ENCODE results near the gene SMYD3. TPM values are rescaled to one million over a fixed set of nuclear protein-coding genes. Genes with fewer than 3 reads are reported as not detected.

SMYD3 gene
- total RNA-seq, 2 donors from 2014 or later: 15.8 to 21.8 TPM

GRCh38 chr1:246518456-246519205 lies 11.6 kb upstream of the SMYD3 start:
- DNase-seq (no peak), ATAC-seq (no peak)
- intact Hi-C loops (cut with DNase I, micrococcal nuclease): loop anchor here in 1 of 2 donors (10.0 kb wide), 1 partner anchor 176 kb away; no protein-coding TSS in a partner anchor

- intact Hi-C loops (cut with DNase I, micrococcal nuclease): loop anchor here in 1 of 2 donors (10.0 kb wide), 1 partner anchor 177 kb away; no protein-coding TSS in a partner anchor
- ATAC-seq (no peak), DNase-seq (no peak)
Observed at GRCh38 chr1:246517391-246517790, 10.3 kb upstream of the SMYD3 start.

GRCh38 chr1:246516126-246516525 lies 9.0 kb upstream of the SMYD3 start:
- DNase-seq (no peak), ATAC-seq (no peak)
- intact Hi-C loops (cut with DNase I, micrococcal nuclease): loop anchor here in 1 of 2 donors (10.0 kb wide), 1 partner anchor 179 kb away; no protein-coding TSS in a partner anchor

GRCh38 chr1:246515390-246516005 lies 8.4 kb upstream of the SMYD3 start:
- no peak for DNase-seq
- ATAC-seq: no peak
- intact Hi-C loops (cut with DNase I, micrococcal nuclease): loop anchor here in 1 of 2 donors (10.0 kb wide), 1 partner anchor 179 kb away; no protein-coding TSS in a partner anchor

GRCh38 chr1:246513619-246514343 lies 6.7 kb upstream of the SMYD3 start:
- no peak for DNase-seq
- intact Hi-C loops (cut with DNase I, micrococcal nuclease): loop anchor here in 1 of 2 donors (10.0 kb wide), 1 partner anchor 181 kb away; no protein-coding TSS in a partner anchor
- no peak for ATAC-seq

GRCh38 chr1:246513041-246513440 lies 6.0 kb upstream of the SMYD3 start:
- ATAC-seq (no peak), DNase-seq (no peak)
- intact Hi-C loops (cut with DNase I, micrococcal nuclease): loop anchor here in 1 of 2 donors (10.0 kb wide), 1 partner anchor 182 kb away; no protein-coding TSS in a partner anchor

GRCh38 chr1:246512635-246513034 lies 5.6 kb upstream of the SMYD3 start:
- intact Hi-C loops (cut with DNase I, micrococcal nuclease): loop anchor here in 1 of 2 donors (10.0 kb wide), 1 partner anchor 182 kb away; no protein-coding TSS in a partner anchor
- DNase-seq (no peak), ATAC-seq (no peak)

- ATAC-seq (no peak), DNase-seq (no peak)
- intact Hi-C loops (cut with DNase I, micrococcal nuclease): loop anchor here in 1 of 2 donors (10.0 kb wide), 1 partner anchor 183 kb away; no protein-coding TSS in a partner anchor
Observed at GRCh38 chr1:246512230-246512629, 5.2 kb upstream of the SMYD3 start.

GRCh38 chr1:246511203-246511602 lies 4.1 kb upstream of the SMYD3 start:
- no peak for ATAC-seq
- intact Hi-C loops (cut with DNase I, micrococcal nuclease): loop anchor here in 1 of 2 donors (10.0 kb wide), 1 partner anchor 184 kb away; no protein-coding TSS in a partner anchor
- no peak for DNase-seq

- no peak for DNase-seq
- no peak for ATAC-seq
- intact Hi-C loops (cut with DNase I, micrococcal nuclease): loop anchor here in 1 of 2 donors (10.0 kb wide), 1 partner anchor 184 kb away; no protein-coding TSS in a partner anchor
Observed at GRCh38 chr1:246510147-246511030, 3.3 kb upstream of the SMYD3 start.

GRCh38 chr1:246508897-246509688 lies 2.0 kb upstream of the SMYD3 start:
- ATAC-seq: no peak
- intact Hi-C loops (cut with DNase I, micrococcal nuclease): no loop called here
- DNase-seq: no peak

- DNase-seq: no peak
- intact Hi-C loops (cut with DNase I, micrococcal nuclease): no loop called here
Observed at GRCh38 chr1:246506367-246506673, 759 bp downstream of the SMYD3 start.

GRCh38 chr1:246503341-246503740 lies 3.7 kb downstream of the SMYD3 start:
- DNase-seq (no peak), ATAC-seq (no peak)
- intact Hi-C loops (cut with DNase I, micrococcal nuclease): no loop called here

More at GRCh38 chr1:246506367-246506673, 759 bp downstream of the SMYD3 start:
- ATAC-seq: peak; percentile 22

- intact Hi-C loops (cut with DNase I, micrococcal nuclease): loop anchor here in 1 of 2 donors (5.0 to 10.0 kb wide), 2 partner anchors 200 to 257 kb away; no protein-coding TSS in a partner anchor
- DNase-seq (no peak), ATAC-seq (peak; percentile 52)
Observed at GRCh38 chr1:246497331-246497915, 9.7 kb downstream of the SMYD3 start.

GRCh38 chr1:246492611-246493245 lies 14.4 kb downstream of the SMYD3 start:
- DNase-seq (peak in 1 of 2 donors; percentile 68), ATAC-seq (peak; percentile 86)
- intact Hi-C loops (cut with DNase I, micrococcal nuclease): loop anchor here in 1 of 2 donors (2.0 to 10.0 kb wide), 2 partner anchors 262 to 1340 kb away; no protein-coding TSS in a partner anchor

- DNase-seq (no peak), ATAC-seq (no peak)
- intact Hi-C loops (cut with DNase I, micrococcal nuclease): loop anchor here in 1 of 2 donors (2.0 to 10.0 kb wide), 2 partner anchors 263 to 1339 kb away; no protein-coding TSS in a partner anchor
Observed at GRCh38 chr1:246491551-246492053, 15.5 kb downstream of the SMYD3 start.

Measured in left colon (tissue), 2 donors.